B cell (primary cell): ENCODE results near the gene CEP170. TPM values are rescaled to one million over a fixed set of nuclear protein-coding genes. Genes with fewer than 3 reads are reported as not detected.
A peak's percentile ranks its signal among the peaks of the same experiment; 100 is the strongest.
"Not testable (repeated sequence)": the region's sequence is repeated elsewhere in the genome, so short reads cannot be mapped to it uniquely, and the experiment has no call there.

ENCODE experiments used
- ATAC-seq: fragments of 200-7000 bp; cut with Tn5 transposase; one replicate; pipeline ENCODE4 v1.10.0; 2021; ENCODE audit warnings: low read depth, mild to moderate bottlenecking, moderate number of reproducible peaks, moderate library complexity
- CTCF ChIA-PET: fragments of 350-600 bp; sonication (Branson Sonifier 250); formaldehyde crosslinking; loops from one replicate; lab custom pipeline; 2021; ENCODE audit warnings: antibody characterized with exemption, inconsistent platforms; lab: Charles Lee
- POLR2A ChIA-PET: fragments of 350-600 bp; sonication (Branson Sonifier 250); formaldehyde crosslinking; loops from one replicate; lab custom pipeline; 2021; ENCODE audit warnings: antibody characterized with exemption; lab: Charles Lee
- DNase-seq: peaks from one replicate; pipeline ENCODE4 v3.0.0; 2013
- H2AFZ ChIP-seq: 2 replicates; pipeline ENCODE4 v1.6.1; 2012; ENCODE audit warnings: mild to moderate bottlenecking, low read depth, low read length; ENCODE audit not compliant: insufficient read depth, poor library complexity, severe bottlenecking
- H3K27ac ChIP-seq, 2 donors: 1 replicate in 1 of 2; 2 replicates in 1 of 2; pipeline ENCODE4 v1.5.1; 2012 to 2013; ENCODE audit warnings: low read length in 2 of 2, mild to moderate bottlenecking in 2 of 2, moderate library complexity in 1 of 2
- H3K27me3 ChIP-seq, 4 experiments: fragments of 200-600 bp in 1 of 4; sonication (generic) in 1 of 4; replicated peaks in 1 of 4; 1 replicate in 2 of 4; 2 replicates in 2 of 4; pipeline versions ENCODE4 v1.6.1 to v1.7.0; 2013 to 2016; ENCODE audit warnings: low read length in 3 of 4, mild to moderate bottlenecking in 2 of 4, mixed read lengths in 1 of 4, moderate library complexity in 1 of 4; ENCODE audit not compliant: insufficient read depth in 4 of 4, control insufficient read depth in 3 of 4; ENCODE audit errors: control extremely low read depth in 1 of 4
- H3K36me3 ChIP-seq, 2 experiments: replicated peaks in 1 of 2; 1 replicate in 1 of 2; 2 replicates in 1 of 2; pipeline versions ENCODE4 v1.6.1 to v1.7.1; 2013; ENCODE audit warnings: low read length in 1 of 2; ENCODE audit not compliant: insufficient read depth in 2 of 2, control insufficient read depth in 1 of 2; ENCODE audit errors: control extremely low read depth in 1 of 2, extremely low read depth in 1 of 2
- H3K4me1 ChIP-seq, 2 donors: fragments of 200-600 bp in 1 of 2; sonication (generic) in 1 of 2; 1 replicate in 1 of 2; 2 replicates in 1 of 2; pipeline versions ENCODE4 v1.5.1 to v1.6.1; 2013 to 2017; ENCODE audit warnings: low read length in 2 of 2; ENCODE audit not compliant: control insufficient read depth in 2 of 2, insufficient read depth in 2 of 2
- H3K4me2 ChIP-seq: replicated peaks from 2 replicates; pipeline ENCODE3; 2012; ENCODE audit warnings: mild to moderate bottlenecking, low read depth, low read length; ENCODE audit not compliant: poor library complexity, severe bottlenecking
- H3K4me3 ChIP-seq, 5 experiments: fragments of 200-600 bp in 1 of 5; sonication (generic) in 1 of 5; 1 replicate in 3 of 5; 2 replicates in 2 of 5; pipeline versions ENCODE4 v1.5.1 to v1.7.0; 2011 to 2016; ENCODE audit warnings: low read length in 4 of 5, mild to moderate bottlenecking in 4 of 5, low read depth in 2 of 5, control low read depth in 1 of 5, moderate library complexity in 1 of 5; ENCODE audit not compliant: insufficient read depth in 1 of 5; ENCODE audit errors: control extremely low read depth in 1 of 5, extremely low read depth in 1 of 5
- H3K79me2 ChIP-seq: fragments of 200-600 bp; sonication (generic); one replicate; pipeline ENCODE4 v1.6.0; 2016; ENCODE audit warnings: low read length; ENCODE audit not compliant: control insufficient read depth, insufficient read depth
- H3K9ac ChIP-seq: fragments of 200-600 bp; sonication (generic); 2 replicates; pipeline ENCODE4 v1.6.1; 2017; ENCODE audit warnings: mild to moderate bottlenecking, low read length, moderate library complexity
- H3K9me3 ChIP-seq, 3 donors: one replicate each; pipeline versions ENCODE4 v1.6.1 to v1.7.1; 2013; ENCODE audit warnings: low read length in 2 of 3; ENCODE audit not compliant: control insufficient read depth in 2 of 3, insufficient read depth in 1 of 3; ENCODE audit errors: control extremely low read depth in 1 of 3
- H4K20me1 ChIP-seq: 2 replicates; pipeline ENCODE4 v1.6.0; 2012; ENCODE audit warnings: mild to moderate bottlenecking, low read length; ENCODE audit not compliant: insufficient read depth, control insufficient read depth, poor library complexity, severe bottlenecking
- H3K27ac Mint-ChIP-seq: one replicate; pipeline ENCODE4 v1.8.0; 2021; ENCODE audit warnings: mixed read lengths
- H3K27me3 Mint-ChIP-seq: one replicate; pipeline ENCODE4 v1.8.0; 2021; ENCODE audit warnings: mixed read lengths
- H3K4me1 Mint-ChIP-seq: one replicate; pipeline ENCODE4 v1.8.0; 2021; ENCODE audit warnings: mixed read lengths
- H3K4me3 Mint-ChIP-seq: one replicate; pipeline ENCODE4 v1.8.0; 2021; ENCODE audit warnings: mixed read lengths
- H3K9me3 Mint-ChIP-seq: one replicate; pipeline ENCODE4 v1.8.0; 2022; ENCODE audit warnings: mixed read lengths; ENCODE audit not compliant: insufficient read depth
- WGBS: methylation state at CpG from one replicate; pipeline ENCODE4 v1.1.5; 2013; ENCODE audit warnings: missing lambda C conversion rate; ENCODE audit not compliant: insufficient coverage; 5-methylcytosine and 5-hydroxymethylcytosine counted together
- intact Hi-C: fragments of 100-400 bp; cut with micrococcal nuclease; formaldehyde crosslinking; loops from one replicate; pipeline ENCODE4 v1.10.0; 2022
- polyA plus RNA-seq: library from polyadenylated mRNA; depleted of rRNA; stranded (reverse); fragments of >200 nt; gene quantifications from 2 replicates; pipeline ENCODE4 v1.2.3, GENCODE V29; 2012
- total RNA-seq, 2 donors: library from RNA; stranded (reverse); fragments of 120-200 nt in 1 of 2; gene quantifications; 1 replicate in 1 of 2; 2 replicates in 1 of 2; pipeline versions ENCODE4 v1.2.3 to v1.2.4, GENCODE V29; 2013 to 2022

CEP170 gene
- total and polyA plus RNA-seq, 2 donors (not counting 1 experiment from before 2014, with no cell fraction given), result 27.3 to 145 TPM

GRCh38 chr1:243147351-243147750, 107.7 kb downstream of the CEP170 start:
- H3K27me3 ChIP-seq, H3K4me2 ChIP-seq, H3K9me3 Mint-ChIP-seq, H3K4me1 Mint-ChIP-seq, H3K27me3 Mint-ChIP-seq, H3K9me3 ChIP-seq, DNase-seq, H2AFZ ChIP-seq, H3K4me3 Mint-ChIP-seq, H3K4me3 ChIP-seq, intact Hi-C loops, POLR2A ChIA-PET, H3K79me2 ChIP-seq, H3K9ac ChIP-seq, H3K27ac ChIP-seq, H3K27ac Mint-ChIP-seq, H3K4me1 ChIP-seq, H3K36me3 ChIP-seq, H4K20me1 ChIP-seq, CTCF ChIA-PET, ATAC-seq: not testable (repeated sequence)

- H3K27ac ChIP-seq, H3K79me2 ChIP-seq, H4K20me1 ChIP-seq, H3K27me3 Mint-ChIP-seq, H3K4me3 Mint-ChIP-seq, H3K36me3 ChIP-seq, H3K4me2 ChIP-seq, H3K9me3 Mint-ChIP-seq, H3K27ac Mint-ChIP-seq, H2AFZ ChIP-seq, ATAC-seq, H3K4me3 ChIP-seq, H3K27me3 ChIP-seq, H3K9ac ChIP-seq, intact Hi-C loops, H3K4me1 ChIP-seq, POLR2A ChIA-PET, H3K9me3 ChIP-seq, CTCF ChIA-PET, DNase-seq, H3K4me1 Mint-ChIP-seq: not testable (repeated sequence)
- WGBS, result no CpG with 5 or more reads among the region's 1 CpG
Observed at GRCh38 chr1:243140498-243140897, 114.6 kb downstream of the CEP170 start.

GRCh38 chr1:243122876-243123409, 132.1 kb downstream of the CEP170 start:
- DNase-seq, H3K9ac ChIP-seq, H3K9me3 Mint-ChIP-seq, H3K4me3 ChIP-seq, H3K4me2 ChIP-seq, ATAC-seq, H3K4me1 Mint-ChIP-seq, H3K27ac ChIP-seq, H4K20me1 ChIP-seq, H3K4me1 ChIP-seq, H3K4me3 Mint-ChIP-seq, H3K27me3 ChIP-seq, POLR2A ChIA-PET, H3K27me3 Mint-ChIP-seq, H3K79me2 ChIP-seq, CTCF ChIA-PET, H2AFZ ChIP-seq, intact Hi-C loops, H3K9me3 ChIP-seq, H3K36me3 ChIP-seq: not testable (repeated sequence)
- 60% methylated on average over 2 of the region's 5 CpGs for WGBS
- H3K27ac Mint-ChIP-seq, result peak overlapping the region; percentile 34

GRCh38 chr1:243121939-243122338, 133.1 kb downstream of the CEP170 start:
- H3K4me3 ChIP-seq, H3K27me3 Mint-ChIP-seq, H3K27ac Mint-ChIP-seq, DNase-seq, H3K27ac ChIP-seq, H3K27me3 ChIP-seq, H3K4me1 Mint-ChIP-seq, H3K4me1 ChIP-seq, H3K4me2 ChIP-seq, H3K9me3 Mint-ChIP-seq, ATAC-seq, H3K36me3 ChIP-seq, H3K79me2 ChIP-seq, H3K9me3 ChIP-seq, H4K20me1 ChIP-seq, CTCF ChIA-PET, H2AFZ ChIP-seq, POLR2A ChIA-PET, intact Hi-C loops, H3K9ac ChIP-seq, H3K4me3 Mint-ChIP-seq: not testable (repeated sequence)
- WGBS, result no CpG with 5 or more reads among the region's 5 CpGs
